GM21423 (cell line): ENCODE results near the gene CARTPT.

Experiments
- ATAC-seq: cut with Tn5 transposase; IDR thresholded peaks from one replicate; pipeline ENCODE4 v1.9.1; 2021; ENCODE audit warnings: mild to moderate bottlenecking, moderate library complexity; ENCODE audit not compliant: unreplicated experiment

CARTPT gene

DNA sequence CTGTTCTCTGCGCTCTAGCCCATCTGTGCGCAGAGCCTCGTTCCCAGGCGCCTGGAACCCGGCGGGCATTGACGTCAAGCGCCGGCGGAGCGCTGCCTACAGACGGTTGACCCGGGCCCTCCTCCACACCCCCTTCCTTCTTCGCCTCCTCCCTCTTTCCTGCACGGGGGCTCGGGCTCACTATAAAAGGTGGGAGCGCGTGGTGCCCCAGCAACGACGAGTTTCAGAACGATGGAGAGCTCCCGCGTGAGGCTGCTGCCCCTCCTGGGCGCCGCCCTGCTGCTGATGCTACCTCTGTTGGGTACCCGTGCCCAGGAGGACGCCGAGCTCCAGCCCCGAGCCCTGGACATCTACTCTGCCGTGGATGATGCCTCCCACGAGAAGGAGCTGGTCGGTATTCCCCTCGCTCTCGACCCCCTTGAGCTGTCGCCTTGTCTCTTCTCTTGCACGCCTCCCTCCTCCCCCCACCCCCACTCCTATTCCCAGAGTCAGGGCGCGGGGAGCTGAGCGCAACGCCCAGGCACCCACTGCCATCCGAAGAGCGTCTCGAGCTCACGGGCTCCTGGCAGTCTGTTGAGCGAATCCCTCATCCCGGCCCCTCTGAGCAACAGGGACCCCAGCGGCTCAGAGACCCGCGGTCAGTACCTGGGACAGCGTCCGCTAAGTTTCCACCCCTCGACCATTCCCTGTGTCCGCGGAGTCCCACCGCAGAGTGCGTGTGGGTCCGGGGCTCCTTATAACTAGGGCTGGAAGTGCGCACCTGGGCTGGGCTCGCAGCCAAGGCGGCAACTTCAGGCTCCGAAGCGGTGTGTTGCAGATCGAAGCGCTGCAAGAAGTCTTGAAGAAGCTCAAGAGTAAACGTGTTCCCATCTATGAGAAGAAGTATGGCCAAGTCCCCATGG is at the start of gene CARTPT:
CARTPT (plus strand) TSS at position 213 of the 902 bp plus-strand sequence; CDS start at position 232, 19 bp downstream.
- ATAC-seq: no peak

DNA sequence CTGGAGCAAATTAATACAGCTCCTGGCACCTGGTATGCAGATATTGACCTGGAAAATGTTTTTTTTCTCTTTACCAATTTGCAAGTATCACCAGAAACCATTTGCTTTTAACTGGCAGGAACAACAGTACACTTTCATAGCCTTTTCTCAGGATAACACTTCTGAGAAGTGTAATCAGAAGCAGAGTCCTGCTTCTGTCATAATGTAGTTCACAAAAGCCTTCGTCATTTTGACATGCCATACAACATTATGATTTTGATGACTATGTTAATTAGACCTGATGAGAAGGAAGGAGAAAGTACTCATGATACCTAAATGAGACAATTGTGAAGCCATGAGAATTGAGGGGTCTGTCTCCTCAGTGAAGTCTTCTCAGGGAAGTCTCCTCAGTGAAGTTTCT is 41.1 kb upstream of the CARTPT start:
- no peak for ATAC-seq

DNA sequence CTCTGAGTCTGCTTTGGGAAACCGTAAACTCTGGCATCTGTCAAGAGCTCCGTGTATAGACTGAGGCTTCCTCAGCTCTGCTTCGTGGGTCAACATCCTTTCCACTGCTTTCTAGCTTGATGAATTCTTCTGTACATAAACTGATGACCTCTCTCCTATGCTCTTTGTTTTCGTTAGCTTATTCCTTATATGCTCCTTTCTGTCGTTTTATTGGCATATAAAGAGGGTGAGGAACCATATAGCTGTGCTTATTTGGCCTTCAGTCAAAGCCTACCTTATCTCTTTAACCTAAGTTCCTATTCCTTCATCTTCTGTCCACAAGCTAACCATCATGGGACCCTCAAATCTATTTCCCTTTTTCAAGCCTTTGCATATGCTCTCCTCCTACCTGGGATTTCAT is 39.4 kb upstream of the CARTPT start:
- ATAC-seq: no peak

DNA sequence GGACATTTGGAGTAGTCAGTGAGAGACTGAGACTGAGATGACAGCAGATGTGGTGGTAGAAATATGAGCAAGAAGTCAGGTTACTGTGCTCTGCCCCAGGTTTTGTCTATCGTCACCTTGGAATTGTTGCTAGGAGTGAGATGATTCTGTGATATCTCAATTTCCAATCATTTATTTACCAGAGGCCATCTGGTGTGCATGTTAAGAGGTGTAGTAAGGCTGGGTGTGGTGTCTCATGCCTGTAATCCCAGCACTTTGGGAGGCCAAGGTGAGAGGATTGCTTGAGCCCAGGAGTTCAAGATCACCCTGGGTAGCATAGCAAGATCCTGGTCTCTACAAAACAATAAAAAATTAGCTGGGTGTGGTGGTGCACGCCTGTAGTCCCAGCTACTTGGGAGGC is 38.6 kb upstream of the CARTPT start:
- ATAC-seq: no peak

DNA sequence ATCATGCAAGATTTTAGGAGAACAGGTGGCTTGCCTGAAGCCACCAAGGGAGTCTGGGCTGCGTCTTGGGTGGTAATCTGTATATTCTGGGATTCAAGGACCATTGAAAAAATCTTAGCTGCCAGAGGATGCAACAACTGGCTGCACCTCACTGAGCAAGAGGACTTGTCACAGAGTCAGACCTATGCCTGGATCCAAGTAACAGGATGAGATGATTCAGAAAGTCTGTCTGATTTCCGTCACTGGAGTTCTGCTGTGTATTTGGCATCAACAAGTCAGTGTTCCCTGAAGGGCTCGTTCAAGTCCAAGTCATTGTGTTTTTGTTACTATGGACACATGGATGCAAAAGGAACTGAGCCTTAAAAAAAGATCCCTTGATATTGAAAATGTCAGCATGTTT is 37.8 kb upstream of the CARTPT start:
- ATAC-seq: no peak

DNA sequence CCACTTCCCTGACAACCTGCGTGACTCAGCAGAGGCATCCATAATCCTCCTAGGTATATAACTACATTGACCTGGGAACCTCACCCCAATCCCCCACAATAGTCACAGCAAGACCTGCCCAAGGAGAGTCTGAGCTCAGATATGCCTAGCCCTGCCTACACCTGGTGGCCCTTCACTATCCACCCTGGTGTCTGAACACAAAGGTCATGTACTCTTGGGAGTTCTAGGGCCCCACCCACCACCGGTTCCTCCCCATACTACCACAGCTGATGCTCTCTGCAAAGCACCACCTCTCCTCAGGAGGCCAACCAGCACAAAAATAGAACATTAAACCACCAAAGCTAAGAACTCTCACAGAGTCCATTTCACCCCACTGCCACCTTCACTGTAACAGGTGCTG is 34.8 kb upstream of the CARTPT start:
- no peak for ATAC-seq

DNA sequence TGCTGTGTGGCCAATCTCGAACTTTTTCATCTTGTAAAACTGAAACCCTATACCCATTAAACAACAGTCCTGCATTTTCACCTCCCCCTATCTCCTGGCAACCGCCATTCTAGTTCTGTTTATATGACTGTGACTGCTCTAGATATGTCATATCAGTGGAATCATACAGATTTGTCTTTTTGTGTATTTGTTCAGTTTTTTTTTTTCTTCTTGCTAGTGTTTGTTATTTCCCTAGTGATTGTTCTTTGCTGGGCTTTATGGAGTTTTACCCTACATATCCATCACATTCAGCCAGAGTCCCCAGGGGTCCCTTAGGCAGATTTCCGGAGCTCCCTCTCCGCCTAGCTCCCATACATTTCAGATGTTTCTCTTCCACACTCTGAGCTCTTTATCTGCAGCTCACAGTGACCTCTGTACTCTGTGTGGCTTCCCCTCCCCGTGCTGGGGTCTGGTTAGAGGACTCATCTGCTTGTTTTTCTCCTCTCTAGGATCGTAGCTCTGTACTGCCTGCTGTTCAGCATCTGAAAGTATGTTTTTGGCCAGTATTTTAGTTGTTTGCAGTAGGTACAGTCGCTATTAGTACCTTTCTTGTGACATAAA is 25.1 kb upstream of the CARTPT start:
- no peak for ATAC-seq

DNA sequence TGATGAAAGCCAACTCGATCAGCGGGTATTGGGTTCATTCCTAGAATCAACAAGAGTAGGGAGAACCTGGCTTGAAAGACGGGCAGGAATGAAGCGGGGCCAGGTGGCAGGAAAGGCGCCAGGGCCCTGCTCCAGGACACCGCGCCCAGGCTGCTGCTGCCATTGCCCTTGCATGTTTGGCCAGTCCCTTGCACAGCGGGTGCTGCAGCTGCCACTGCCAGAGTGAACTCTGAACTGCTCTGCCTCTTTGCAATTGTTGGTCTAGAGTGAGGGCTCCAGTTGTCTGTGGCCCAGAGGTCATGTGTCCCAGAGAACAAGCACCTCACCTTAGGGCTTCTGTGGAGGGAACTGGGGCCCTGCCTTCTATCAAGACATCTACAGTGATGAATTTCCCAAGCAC is 24.0 kb upstream of the CARTPT start:
- ATAC-seq: no peak

DNA sequence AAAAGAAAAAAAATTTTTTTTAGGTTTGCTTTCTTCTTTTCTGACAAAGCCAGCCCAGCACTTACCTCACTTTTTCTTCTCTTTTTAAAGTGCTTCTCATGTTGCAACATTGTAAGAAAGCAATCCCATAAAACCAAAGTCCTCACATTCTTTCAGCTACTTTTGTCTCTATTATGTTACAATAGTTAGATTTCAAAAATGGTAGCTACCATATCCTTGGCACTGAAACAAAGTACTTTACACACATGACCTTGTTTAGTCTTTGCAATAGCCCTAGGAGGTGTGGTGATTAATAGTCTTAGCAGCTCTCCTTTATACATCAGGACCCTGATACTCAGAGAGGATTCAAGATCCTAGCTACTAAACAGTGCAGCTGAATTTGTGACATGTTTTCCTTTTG is 23.5 kb upstream of the CARTPT start:
- no peak for ATAC-seq

DNA sequence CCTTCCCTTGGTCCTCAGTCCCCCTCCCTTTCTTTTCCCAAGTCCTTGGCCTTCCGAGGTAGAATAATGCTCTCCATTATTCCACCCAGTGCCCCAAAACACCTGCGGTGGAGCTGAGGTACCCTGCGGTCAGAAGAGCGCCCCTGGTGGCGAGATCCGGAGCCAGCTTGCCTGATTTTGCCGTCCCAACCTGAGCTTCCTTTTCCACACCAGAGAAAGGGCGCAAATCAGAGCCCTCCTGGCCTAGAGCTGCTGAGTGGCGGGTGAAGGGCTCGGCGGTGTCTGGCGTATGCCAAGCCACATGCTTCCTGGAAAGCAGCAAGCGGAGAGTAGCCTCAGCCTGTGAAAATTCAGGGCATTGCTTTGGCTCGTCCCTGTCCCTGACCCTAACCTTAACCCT is 21.1 kb upstream of the CARTPT start:
- ATAC-seq: no peak

DNA sequence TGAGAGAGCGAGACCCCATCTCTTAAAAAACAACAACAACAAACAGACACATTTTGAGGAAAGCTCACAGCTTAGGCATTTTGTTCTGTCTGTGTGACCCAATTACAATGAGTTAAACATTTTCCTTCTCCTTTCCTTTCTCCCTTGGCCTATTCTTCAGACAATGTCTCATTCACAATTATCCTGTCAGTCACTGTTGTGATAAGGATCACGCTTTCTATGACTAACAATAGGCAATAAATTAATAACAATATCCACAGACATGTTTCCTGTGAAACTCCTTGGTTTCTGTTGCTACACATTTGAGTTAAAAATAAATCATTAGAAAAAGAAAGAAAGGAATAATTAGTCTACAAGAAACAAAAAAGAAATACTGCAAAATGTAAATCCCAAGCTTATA is 19.8 kb upstream of the CARTPT start:
- no peak for ATAC-seq

DNA sequence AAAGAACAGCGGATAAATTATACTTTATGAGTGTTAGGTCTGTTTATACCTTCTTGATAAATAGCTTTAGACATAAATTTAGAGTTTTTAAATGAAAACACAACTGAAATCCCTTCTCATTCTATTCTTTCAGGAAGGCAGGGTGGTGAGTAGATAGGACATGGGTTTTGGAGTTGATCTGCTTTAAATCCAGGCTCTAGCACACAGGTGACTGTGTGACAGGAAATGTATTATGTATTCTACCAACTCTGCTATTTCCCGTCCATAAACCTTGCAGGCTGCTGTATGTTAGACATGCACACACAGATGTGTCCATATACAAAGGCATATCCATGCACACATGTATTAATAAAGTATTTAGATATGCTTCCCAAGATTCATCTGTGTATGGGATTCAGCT is 19.3 kb upstream of the CARTPT start:
- no peak for ATAC-seq

DNA sequence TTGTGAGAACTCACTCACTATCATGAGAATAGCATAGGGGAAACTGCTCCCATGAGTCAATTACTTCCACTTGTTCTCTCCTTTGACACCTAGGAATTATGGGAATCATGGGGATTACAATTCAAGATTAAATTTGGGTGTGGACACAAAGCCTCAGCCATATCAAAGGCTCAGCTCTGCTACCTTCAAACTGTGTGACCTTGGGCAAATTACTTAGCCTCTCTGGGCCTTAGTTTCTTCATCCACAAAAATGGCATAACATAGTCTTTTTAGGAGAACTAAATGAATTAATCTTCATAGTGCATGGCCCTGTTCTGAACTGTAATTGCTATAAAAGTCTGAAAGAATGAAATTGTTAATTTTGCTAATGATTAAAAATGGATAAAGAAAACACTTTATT is 18.3 kb upstream of the CARTPT start:
- ATAC-seq: no peak

DNA sequence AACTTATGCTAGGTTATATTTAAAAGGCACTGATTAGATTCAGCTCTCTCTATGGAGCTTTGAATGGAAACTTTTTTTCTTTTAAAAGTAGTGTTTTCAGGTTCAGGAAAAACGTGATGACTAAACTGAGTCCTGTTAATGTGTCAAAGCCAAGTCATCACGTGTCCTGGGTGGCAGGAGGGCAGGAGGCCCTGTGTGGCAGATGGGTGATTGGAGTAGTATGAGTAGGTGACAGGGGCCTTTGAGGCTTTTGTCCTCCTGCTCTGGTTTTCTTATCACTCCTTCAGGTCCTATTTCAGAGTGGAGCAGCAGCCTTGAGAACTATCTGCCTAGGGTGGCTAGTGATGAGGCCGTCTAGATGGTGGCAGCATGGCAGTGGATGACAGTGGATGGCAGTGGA is 17.7 kb upstream of the CARTPT start:
- no peak for ATAC-seq

DNA sequence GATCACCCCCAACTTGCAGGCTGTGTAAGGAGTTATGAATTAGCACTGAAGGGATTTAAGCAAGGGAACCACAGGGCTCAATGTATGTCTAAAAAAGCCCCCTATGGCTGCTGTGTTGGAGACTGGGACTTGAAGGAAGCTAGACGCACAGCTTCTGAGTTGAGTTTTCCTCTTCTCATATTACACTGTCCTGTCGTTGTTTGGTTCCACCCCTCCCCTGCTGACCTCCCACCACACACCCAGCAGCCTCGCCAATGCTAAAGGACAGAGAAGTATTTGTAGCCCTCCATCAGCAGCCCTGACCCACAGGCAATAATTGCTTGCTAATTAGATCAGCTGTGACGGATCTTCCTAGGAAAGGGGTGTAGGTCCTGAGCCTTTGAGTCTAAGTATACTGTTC is 15.1 kb upstream of the CARTPT start:
- ATAC-seq: no peak

DNA sequence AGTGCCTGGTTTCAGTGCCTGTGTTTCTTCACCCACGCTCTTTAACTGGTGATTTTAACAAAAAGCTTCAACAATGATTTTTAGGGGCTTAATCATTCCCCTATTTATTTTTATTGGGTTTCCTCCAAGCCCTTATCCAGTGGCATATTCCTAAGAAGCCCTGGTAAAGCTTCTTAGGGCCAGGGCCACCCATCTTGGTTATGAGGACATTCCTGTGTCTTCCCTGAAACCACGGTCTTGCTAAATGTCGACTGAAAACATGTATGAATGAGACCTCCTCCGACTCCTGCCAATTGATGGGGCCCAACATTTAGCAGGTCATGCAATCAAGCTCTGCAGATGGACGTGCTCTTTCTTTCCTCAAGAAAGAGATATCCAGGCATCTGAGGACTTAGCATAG is 13.7 kb upstream of the CARTPT start:
- ATAC-seq: no peak

DNA sequence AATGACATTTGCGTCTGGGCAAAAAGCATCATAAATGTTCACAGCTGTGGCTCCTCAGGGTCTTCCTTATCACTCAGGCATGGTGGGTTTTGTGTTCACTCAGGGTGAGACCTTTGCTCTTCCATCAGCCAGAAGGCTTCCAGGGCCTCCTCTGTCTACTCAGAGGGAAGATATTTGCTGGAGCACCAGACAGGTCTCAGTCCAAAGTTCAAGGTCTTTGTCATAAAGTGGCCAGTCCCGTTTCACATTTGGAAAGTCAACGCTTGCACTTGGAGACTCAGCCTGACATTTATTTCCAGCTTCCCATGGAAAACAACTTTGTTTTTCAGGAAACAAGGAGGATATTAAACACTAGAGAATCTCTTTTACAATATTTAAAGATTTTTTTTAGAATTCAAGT is 12.2 kb upstream of the CARTPT start:
- ATAC-seq: no peak

DNA sequence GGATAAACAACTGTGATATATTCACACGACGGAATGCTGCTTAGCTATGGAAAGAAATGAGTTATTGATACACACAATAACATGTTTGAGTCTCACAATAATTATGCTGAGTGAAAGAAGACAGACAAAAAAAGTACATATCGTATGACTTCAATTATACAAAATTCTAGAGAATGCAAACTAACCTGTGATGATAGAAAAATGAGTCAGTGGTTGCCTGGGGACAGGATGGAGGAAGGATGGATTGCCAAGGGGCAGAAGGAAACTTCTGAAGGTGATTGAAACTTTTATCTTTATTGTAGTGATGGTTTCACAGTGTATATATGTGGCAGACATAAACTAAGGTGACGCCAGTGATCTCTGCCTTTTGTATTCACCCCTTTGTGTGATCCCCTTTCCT is 7.5 kb upstream of the CARTPT start:
- no peak for ATAC-seq

DNA sequence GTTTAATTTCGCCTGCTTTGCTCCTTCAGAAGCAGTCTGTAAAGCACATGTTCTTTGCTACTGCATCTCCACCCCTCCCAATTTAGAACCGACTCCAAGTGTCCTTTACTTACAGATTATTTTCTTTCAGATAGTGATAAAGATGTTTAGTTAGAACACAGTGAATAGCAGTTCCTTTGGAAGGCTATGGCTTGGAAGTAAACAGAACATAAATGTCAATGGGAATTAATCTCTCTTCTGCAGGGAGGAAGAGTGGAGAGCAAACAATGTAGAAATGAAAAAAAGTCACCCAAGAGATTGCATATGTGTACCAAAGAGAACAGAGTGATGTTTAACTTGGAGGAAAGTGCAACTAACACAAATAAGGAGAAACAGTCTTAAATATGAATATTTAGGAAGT is 4.2 kb upstream of the CARTPT start:
- no peak for ATAC-seq

DNA sequence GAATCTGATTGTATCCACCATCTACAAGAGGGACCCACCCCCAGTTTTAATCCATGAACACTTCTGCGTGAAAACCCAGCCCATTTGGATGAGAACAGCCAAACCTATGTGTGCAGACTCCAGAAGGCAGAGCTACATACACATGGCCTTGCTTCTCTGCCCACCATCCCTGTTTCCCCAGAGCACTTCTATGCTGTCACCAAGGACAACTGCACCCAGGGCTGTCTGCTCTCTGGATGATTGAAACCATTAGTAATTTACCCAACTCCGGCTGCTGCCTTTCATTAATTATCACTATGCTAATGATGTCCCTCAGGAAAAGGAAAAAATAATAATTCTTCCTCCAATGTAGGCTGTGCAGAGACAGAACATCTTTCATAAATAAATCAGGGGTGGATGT is 8.9 kb downstream of the CARTPT start:
- no peak for ATAC-seq

DNA sequence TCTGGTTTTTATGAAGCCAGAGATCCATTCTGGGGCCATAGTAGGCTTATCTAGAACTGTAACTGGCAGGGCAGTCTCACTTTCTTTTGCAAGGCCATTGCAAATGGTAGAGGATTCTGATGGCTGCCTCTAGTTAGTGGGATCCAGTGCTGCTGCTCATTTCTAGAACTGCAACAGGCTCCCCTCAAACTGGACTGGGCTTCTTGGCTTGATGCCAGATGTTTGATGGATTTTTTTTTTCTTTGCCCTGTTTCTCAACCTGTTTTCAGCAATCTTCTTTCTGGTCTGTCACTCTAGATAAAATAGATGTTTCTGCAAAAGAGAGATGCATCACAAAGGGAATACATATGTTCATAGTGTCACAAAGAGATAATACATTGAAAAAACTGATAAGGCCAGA is 11.9 kb downstream of the CARTPT start:
- no peak for ATAC-seq

DNA sequence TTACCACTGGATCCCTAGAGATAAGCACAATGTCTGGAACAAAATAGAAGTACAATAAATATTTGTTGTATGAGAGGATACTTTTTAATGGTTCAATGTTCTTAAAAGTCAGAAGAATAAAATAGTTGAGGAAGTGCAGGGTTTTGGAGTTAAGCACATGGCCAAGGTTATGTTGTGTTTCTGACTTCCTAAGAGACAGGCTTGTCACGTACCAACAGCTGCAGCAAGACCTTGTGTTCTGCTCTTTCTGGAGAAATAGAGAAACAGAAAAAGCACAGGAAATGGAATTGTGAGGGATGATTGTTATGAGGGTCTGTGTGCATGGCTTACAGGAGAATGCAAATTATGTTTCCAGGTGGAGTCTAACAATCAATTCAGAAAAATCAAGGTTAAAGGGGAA is 12.9 kb downstream of the CARTPT start:
- ATAC-seq: no peak

DNA sequence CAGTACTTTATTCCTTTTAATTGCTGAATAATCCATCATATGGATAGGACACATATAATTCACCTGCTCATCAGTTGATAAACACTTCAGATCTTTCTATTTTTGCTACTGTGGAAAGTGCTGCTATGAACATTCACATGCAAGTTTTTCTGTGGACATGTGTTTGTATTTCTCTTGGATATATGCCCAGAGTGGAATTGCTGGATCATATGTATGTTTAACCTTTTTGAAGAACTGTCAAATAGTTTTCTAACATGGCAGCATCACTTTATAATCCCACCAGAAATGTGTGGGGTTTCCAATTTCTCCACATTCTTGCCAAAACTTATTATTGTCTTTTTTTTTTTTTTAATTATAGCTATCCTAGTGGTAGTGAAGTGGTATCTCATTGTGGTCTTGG is 15.1 kb downstream of the CARTPT start:
- ATAC-seq: no peak
